HG03469 (cell line): ENCODE measurements around the gene C2orf49.

Experiments
- ATAC-seq: cut with Tn5 transposase; IDR thresholded peaks from one replicate; pipeline ENCODE4 v1.9.1; 2021; ENCODE audit warnings: mild to moderate bottlenecking, moderate library complexity, moderate number of reproducible peaks; ENCODE audit not compliant: unreplicated experiment

C2orf49 gene

DNA sequence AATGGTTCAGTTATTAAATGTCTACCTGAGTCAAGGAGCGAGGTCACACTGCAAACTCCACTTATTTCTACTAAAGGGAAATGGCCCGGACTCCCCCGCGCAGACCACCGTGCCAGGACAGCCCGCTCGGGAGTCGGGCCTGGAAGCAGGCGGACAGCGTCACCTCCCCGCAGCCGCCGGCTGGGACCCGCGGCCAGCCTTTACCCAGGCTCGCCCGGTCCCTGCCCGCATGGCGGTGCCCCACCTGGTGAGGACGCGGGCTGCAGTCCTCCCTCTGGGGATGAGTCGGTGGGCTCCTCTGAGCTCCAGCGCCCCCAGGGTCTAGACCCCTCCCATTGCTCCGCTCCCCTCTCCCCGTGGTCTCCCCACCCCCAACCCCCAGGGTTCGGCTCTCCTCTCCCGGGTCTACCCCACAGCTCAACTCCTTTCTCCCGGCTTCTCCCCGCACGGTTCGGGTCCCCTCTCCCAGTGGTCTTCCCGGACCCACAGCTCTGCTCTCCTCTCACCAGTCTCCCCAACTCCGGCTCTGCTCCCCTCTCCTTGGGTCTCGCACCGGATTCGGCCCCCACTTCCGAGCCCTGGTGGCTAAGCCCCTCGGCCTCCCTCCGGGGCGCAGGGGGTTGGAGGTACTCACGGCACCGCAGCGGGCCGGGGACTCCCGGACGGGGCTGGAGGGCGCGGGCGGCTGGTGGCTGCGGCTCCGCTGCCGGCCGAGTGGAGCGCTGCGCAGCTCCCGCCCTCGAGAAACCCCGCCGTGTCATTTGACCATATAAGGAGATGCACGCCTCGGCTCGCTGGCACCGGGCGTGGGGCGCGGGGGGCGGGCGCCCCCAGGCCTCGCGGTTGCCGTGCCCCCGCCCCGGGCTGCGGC is 61.2 kb downstream of the C2orf49 start, which contains the start of gene FHL2:
Gene FHL2, minus strand, starts transcription at position 716 of the 871 bp plus-strand sequence. CDS start 12,535 bp downstream, outside the sequence.
- ATAC-seq, result peak; percentile 84
